Keratinocyte (primary cell): ENCODE data around the gene MELTF.

Source experiments
- EZH2 ChIP-seq: IDR thresholded peaks from one replicate; pipeline ENCODE4 v1.6.1; 2012; ENCODE audit warnings: inconsistent platforms, mild to moderate bottlenecking, low read length, moderate library complexity
- TF ChIP-seq, protein P1 (sequence below), 3 experiments: IDR thresholded peaks in 1 of 3; conservative IDR thresholded peaks in 1 of 3; optimal IDR thresholded peaks in 1 of 3; 2 replicates in 2 of 3; 3 replicates in 1 of 3; pipeline versions ENCODE3 to v1.5.1; 2011; ENCODE audit warnings: low read length in 3 of 3, mild to moderate bottlenecking in 3 of 3, moderate library complexity in 2 of 3, control low read depth in 1 of 3, inconsistent platforms in 1 of 3; ENCODE audit not compliant: insufficient read depth in 2 of 3; ENCODE audit errors: extremely low read depth in 1 of 3

DNA sequence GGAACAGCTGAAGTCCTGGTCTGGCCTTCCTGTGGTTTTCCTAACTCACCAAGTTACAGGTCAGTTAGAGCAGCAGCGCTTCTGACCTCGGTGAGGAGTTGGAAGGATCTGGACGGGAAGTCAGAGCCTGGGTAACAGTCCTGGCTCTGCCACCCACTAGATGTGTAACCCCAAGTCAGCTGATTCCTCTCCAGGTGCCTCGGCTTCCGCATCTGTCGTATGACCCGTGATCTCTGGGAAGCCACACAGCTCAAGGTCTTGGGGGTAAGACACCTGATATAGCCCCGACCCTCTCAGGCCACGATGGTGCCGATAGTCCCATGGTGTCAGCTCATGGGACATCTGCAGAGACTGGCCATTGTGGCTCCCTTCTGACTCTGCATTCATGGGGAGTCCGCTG, 52.7 kb downstream of the MELTF start:
- TF ChIP-seq, protein P1, sequence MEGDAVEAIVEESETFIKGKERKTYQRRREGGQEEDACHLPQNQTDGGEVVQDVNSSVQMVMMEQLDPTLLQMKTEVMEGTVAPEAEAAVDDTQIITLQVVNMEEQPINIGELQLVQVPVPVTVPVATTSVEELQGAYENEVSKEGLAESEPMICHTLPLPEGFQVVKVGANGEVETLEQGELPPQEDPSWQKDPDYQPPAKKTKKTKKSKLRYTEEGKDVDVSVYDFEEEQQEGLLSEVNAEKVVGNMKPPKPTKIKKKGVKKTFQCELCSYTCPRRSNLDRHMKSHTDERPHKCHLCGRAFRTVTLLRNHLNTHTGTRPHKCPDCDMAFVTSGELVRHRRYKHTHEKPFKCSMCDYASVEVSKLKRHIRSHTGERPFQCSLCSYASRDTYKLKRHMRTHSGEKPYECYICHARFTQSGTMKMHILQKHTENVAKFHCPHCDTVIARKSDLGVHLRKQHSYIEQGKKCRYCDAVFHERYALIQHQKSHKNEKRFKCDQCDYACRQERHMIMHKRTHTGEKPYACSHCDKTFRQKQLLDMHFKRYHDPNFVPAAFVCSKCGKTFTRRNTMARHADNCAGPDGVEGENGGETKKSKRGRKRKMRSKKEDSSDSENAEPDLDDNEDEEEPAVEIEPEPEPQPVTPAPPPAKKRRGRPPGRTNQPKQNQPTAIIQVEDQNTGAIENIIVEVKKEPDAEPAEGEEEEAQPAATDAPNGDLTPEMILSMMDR (optimal IDR thresholded peaks at IDR 0.05 in 1 of 3, IDR thresholded peaks at IDR 0.05 in 1 of 3, conservative IDR thresholded peaks at IDR 0.05 in 1 of 3; ENCODE audit: extremely low read depth in 1 of 3, insufficient read depth in 2 of 3, low read length in 3 of 3) = no peak
- no peak for TF ChIP-seq EZH2
